PC-3 (cell line): Measurements from ENCODE around the gene SLC6A11. TPM values are rescaled to one million over a fixed set of nuclear protein-coding genes. Genes with fewer than 3 reads are reported as not detected.
A peak's percentile ranks its signal among the peaks of the same experiment; 100 is the strongest.

Experiments
- ATAC-seq: fragments of 200-7000 bp; cut with Tn5 transposase; 2 replicates; pipeline ENCODE4 v1.9.1; 2020; ENCODE audit warnings: mild to moderate bottlenecking, moderate library complexity
- BruUV-seq: library from RNA; stranded (reverse); fragments of 400-500 nt; replicated peaks from 2 replicates; lab custom pipeline; 2021; lab: Mats Ljungman, UMichigan
- CTCF ChIA-PET: fragments of 300-600 bp; sonication (Branson Sonifier 250); formaldehyde crosslinking; loops from one replicate; lab custom pipeline; 2022; ENCODE audit warnings: antibody characterized with exemption; lab: Charles Lee
- POLR2A ChIA-PET: fragments of 300-600 bp; sonication (Branson Sonifier 250); formaldehyde crosslinking; loops from one replicate; lab custom pipeline; 2022; ENCODE audit warnings: antibody characterized with exemption; ENCODE audit not compliant: unreplicated experiment; lab: Charles Lee
- DNase-seq: peaks from one replicate; pipeline ENCODE4 v3.0.0-alpha.2; 2015
- H2AFZ ChIP-seq: fragments of 300-600 bp; sonication (generic); 2 replicates; pipeline ENCODE4 v1.6.0; 2016; ENCODE audit warnings: antibody characterized with exemption, low read length
- H3F3A ChIP-seq: fragments of 300-600 bp; sonication (generic); one replicate; pipeline ENCODE4 v1.6.0; 2017; ENCODE audit warnings: antibody characterized with exemption, low read length, control low read depth, mild to moderate bottlenecking; ENCODE audit not compliant: unreplicated experiment
- H3K27ac ChIP-seq: fragments of 300-600 bp; sonication (generic); 2 replicates; pipeline ENCODE4 v1.5.1; 2016; ENCODE audit warnings: mild to moderate bottlenecking, low read length
- H3K27me3 ChIP-seq: fragments of 300-600 bp; sonication (generic); 2 replicates; pipeline ENCODE4 v1.6.1; 2016; ENCODE audit warnings: low read length, mixed read lengths
- H3K36me3 ChIP-seq: fragments of 300-600 bp; sonication (generic); 2 replicates; pipeline ENCODE4 v1.6.1; 2016; ENCODE audit warnings: low read depth, mixed run types, low read length, mixed read lengths
- H3K4me1 ChIP-seq: fragments of 300-600 bp; sonication (generic); 2 replicates; pipeline ENCODE4 v1.5.1; 2016; ENCODE audit warnings: low read length; ENCODE audit not compliant: insufficient read depth
- H3K4me2 ChIP-seq: fragments of 300-600 bp; sonication (generic); 2 replicates; pipeline ENCODE4 v1.6.0; 2016; ENCODE audit warnings: low read length
- H3K4me3 ChIP-seq: fragments of 300-600 bp; sonication (generic); 2 replicates; pipeline ENCODE4 v1.5.1; 2016; ENCODE audit warnings: mild to moderate bottlenecking, low read length, mixed read lengths
- H3K79me2 ChIP-seq: fragments of 300-600 bp; sonication (generic); 2 replicates; pipeline ENCODE4 v1.6.1; 2017; ENCODE audit warnings: low read length, mixed read lengths
- H3K9ac ChIP-seq: fragments of 300-600 bp; sonication (generic); 2 replicates; pipeline ENCODE4 v1.6.0; 2016; ENCODE audit warnings: mild to moderate bottlenecking, low read length
- H3K9me2 ChIP-seq: fragments of 300-600 bp; sonication (generic); replicated peaks from 2 replicates; pipeline ENCODE4 v1.6.1; 2016; ENCODE audit warnings: mixed run types, low read length, mixed read lengths
- H3K9me3 ChIP-seq: fragments of 300-600 bp; sonication (generic); 2 replicates; pipeline ENCODE4 v1.6.1; 2016; ENCODE audit warnings: low read length, mixed read lengths
- H4K20me1 ChIP-seq: fragments of 300-600 bp; sonication (generic); 2 replicates; pipeline ENCODE4 v1.6.1; 2016; ENCODE audit warnings: low read length, mixed read lengths
- EZH2 ChIP-seq: fragments of 300-600 bp; sonication (generic); IDR thresholded peaks from one replicate; pipeline ENCODE4 v1.6.1; 2017; ENCODE audit warnings: antibody characterized with exemption, mild to moderate bottlenecking, low read length; ENCODE audit not compliant: unreplicated experiment
- EZH2phosphoT487 ChIP-seq: fragments of 300-600 bp; sonication (generic); IDR thresholded peaks from 2 replicates; pipeline ENCODE4 v1.6.1; 2018; ENCODE audit warnings: mild to moderate bottlenecking, antibody characterized with exemption, low read length, borderline replicate concordance
- intact Hi-C: fragments of 100-400 bp; cut with micrococcal nuclease; formaldehyde crosslinking; loops from 2 replicates; pipeline ENCODE4 v1.9.0; 2023
- total RNA-seq: library from RNA; depleted of rRNA; stranded (reverse); fragments of >200 nt; gene quantifications from 2 replicates; pipeline ENCODE4 v1.2.3, GENCODE V29; 2014
- TF ChIP-seq, protein P1 (sequence below): fragments of 300-600 bp; sonication (generic); conservative IDR thresholded peaks from 2 replicates; pipeline ENCODE4 v1.5.1; 2017; ENCODE audit warnings: antibody characterized with exemption, low read depth, mild to moderate bottlenecking, low read length

The SLC6A11 gene
- total RNA-seq, 1 experiment from 2014 or later: 34.0 TPM

DNA sequence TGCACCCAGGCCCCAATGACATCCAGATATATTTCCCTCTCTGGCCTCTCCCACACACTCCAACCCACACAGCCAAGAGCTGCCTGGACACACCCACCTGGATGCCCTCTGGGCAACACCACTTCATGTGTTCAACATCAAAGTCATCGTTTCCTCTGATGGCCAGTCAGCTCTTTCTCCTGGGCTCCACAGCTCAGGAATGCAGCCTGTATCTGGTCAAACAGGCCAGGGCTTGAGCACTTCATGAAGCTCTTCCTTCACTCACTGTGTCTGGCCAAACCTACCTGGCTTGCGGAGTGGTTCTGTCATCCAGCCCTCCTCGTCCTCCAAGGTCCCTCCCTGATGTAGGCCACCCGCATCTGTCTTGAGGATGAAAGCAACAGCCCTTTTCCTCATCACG lies 35.8 kb upstream of the SLC6A11 start:
- Histone ChIP-seq H3K4me2 (peak overlapping the region; percentile 38; the same call in 1 of the 2 replicates), H2AFZ (no peak overlapping the region), H3K79me2 (no peaks in the 10 kb centered on the region), H4K20me1 (no peaks in the 10 kb centered on the region), H3K9me2 (no peaks in the 10 kb centered on the region), H3K4me1 (peaks cover 46% of the 10 kb centered on the region), H3K27ac (no peak overlapping the region), H3K4me3 (no peak overlapping the region), H3K36me3 (no peaks in the 10 kb centered on the region), H3K9ac (no peak overlapping the region), H3K27me3 (no peaks in the 10 kb centered on the region), H3K9me3 (no peaks in the 10 kb centered on the region), H3F3A (no peaks in the 10 kb centered on the region)
- ATAC-seq: peak; percentile 68
- CTCF ChIA-PET: no interaction called here
- peak; percentile 90 for DNase-seq
- intact Hi-C loops: no loop called here
- BruUV-seq: no TSS peak
- POLR2A ChIA-PET: interaction anchor here (0.6 kb wide), 1 partner anchor 665 kb away, joined by 4 read pairs; no protein-coding TSS in a partner anchor
- TF ChIP-seq, protein P1, sequence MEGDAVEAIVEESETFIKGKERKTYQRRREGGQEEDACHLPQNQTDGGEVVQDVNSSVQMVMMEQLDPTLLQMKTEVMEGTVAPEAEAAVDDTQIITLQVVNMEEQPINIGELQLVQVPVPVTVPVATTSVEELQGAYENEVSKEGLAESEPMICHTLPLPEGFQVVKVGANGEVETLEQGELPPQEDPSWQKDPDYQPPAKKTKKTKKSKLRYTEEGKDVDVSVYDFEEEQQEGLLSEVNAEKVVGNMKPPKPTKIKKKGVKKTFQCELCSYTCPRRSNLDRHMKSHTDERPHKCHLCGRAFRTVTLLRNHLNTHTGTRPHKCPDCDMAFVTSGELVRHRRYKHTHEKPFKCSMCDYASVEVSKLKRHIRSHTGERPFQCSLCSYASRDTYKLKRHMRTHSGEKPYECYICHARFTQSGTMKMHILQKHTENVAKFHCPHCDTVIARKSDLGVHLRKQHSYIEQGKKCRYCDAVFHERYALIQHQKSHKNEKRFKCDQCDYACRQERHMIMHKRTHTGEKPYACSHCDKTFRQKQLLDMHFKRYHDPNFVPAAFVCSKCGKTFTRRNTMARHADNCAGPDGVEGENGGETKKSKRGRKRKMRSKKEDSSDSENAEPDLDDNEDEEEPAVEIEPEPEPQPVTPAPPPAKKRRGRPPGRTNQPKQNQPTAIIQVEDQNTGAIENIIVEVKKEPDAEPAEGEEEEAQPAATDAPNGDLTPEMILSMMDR: no peak
- TF ChIP-seq EZH2phosphoT487 (no peak), EZH2 (no peak)

DNA sequence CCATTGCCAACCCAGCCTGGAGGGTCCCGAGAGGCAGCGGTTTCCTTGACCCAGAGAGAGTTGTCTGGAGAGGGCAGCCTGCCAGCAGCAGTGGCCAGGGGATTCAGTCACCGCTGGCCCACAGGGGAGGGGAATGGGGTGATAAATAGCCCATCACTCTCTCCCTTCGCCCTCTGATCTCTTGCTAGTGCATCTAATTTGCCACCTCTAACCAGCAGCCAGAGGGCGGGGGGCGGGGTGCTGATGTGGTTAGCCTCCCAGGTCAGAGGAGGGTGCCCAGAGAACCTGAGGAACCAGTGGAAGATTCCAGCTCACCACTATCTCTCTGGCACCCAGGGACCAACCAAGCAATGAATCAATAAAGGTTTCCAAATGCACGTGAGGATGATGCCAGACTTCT lies 35.1 kb upstream of the SLC6A11 start:
- Histone ChIP-seq H2AFZ (no peak overlapping the region), H3K27me3 (no peaks in the 10 kb centered on the region), H3K9me3 (no peaks in the 10 kb centered on the region), H4K20me1 (no peaks in the 10 kb centered on the region), H3K4me2 (0 out of 2 replicates have a peak overlapping the region, but pooled peaks have one; percentile 30), H3F3A (no peaks in the 10 kb centered on the region), H3K9ac (no peak overlapping the region), H3K4me3 (no peak overlapping the region), H3K79me2 (no peaks in the 10 kb centered on the region), H3K36me3 (no peaks in the 10 kb centered on the region), H3K4me1 (peaks cover 46% of the 10 kb centered on the region), H3K9me2 (no peaks in the 10 kb centered on the region), H3K27ac (no peak overlapping the region)
- no TSS peak for BruUV-seq
- TF ChIP-seq EZH2phosphoT487 (no peak), EZH2 (no peak)
- TF ChIP-seq, protein P1: no peak
- ATAC-seq: no peak
- intact Hi-C loops: no loop called here
- DNase-seq: no peak
- POLR2A ChIA-PET: no interaction called here
- CTCF ChIA-PET: interaction anchor here (0.7 kb wide), 1 partner anchor 1265 kb away, joined by 3 read pairs; no protein-coding TSS in a partner anchor

DNA sequence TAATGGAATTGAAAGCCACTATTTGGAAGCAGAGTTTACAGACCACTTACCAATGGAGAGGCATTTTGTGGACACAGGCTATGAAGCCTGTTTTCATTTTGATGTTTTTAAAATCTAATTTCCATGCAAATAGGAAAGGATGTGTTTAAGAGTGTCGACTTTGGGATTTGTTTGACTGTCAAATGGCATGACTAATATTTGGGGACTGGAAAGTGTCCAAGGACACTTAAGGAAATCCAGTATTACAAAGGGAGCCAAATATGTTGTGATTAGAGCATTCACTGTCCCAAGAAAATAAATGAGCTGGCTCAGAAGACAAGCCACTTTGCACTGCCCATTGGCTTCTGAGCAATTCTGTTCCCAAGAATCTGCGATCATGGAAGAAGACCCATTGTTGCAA lies 34.0 kb upstream of the SLC6A11 start:
- Histone ChIP-seq H3K9me3 (no peaks in the 10 kb centered on the region), H2AFZ (no peak overlapping the region), H3K4me3 (no peak overlapping the region), H3F3A (no peaks in the 10 kb centered on the region), H3K79me2 (no peaks in the 10 kb centered on the region), H3K27ac (no peak overlapping the region), H3K4me1 (peaks cover 46% of the 10 kb centered on the region), H3K4me2 (peak overlapping the region; percentile 35), H3K36me3 (no peaks in the 10 kb centered on the region), H3K9me2 (no peaks in the 10 kb centered on the region), H4K20me1 (no peaks in the 10 kb centered on the region), H3K9ac (no peak overlapping the region), H3K27me3 (no peaks in the 10 kb centered on the region)
- no TSS peak for BruUV-seq
- no peak for TF ChIP-seq EZH2phosphoT487
- TF ChIP-seq, protein P1: no peak
- no peak for TF ChIP-seq EZH2
- CTCF ChIA-PET: interaction anchor here (0.5 to 1.2 kb wide), 4 partner anchors 9 to 162 kb away, joined by 3 to 7 read pairs (median 3); no protein-coding TSS in a partner anchor
- intact Hi-C loops: loop anchor here (2.0 kb wide), 1 partner anchor 23 kb away; no protein-coding TSS in a partner anchor
- ATAC-seq (peak; percentile 42), DNase-seq (peak; percentile 87)
- POLR2A ChIA-PET: interaction anchor here (0.6 to 0.8 kb wide), 3 partner anchors 20 to 989 kb away, joined by 3 to 4 read pairs (median 4); partner anchors contain the start of gene ARPC4
